Measurements from ENCODE around the gene HS3ST4.

HS3ST4 gene

GRCh38 chr16:25730396-25730795 is 38.6 kb downstream of the HS3ST4 start:
- Histone ChIP-seq H3K4me3 (no peak overlapping the region), H3K36me3 (no peaks in the 10 kb centered on the region), H3K4me1 (no peaks in the 10 kb centered on the region), H3K27ac (no peak overlapping the region), H3K27me3 (no peaks in the 10 kb centered on the region), H3K9me3 (no peaks in the 10 kb centered on the region)
- DNase-seq, result no peak
- TF ChIP-seq CTCF (IDR thresholded peaks at IDR 0.05), result no peak
- intact Hi-C loops (cut with DNase I; ENCODE audit: low total_unique reads), result no loop called here

GRCh38 chr16:25734430-25735385 is 42.9 kb downstream of the HS3ST4 start:
- DNase-seq, result no peak
- Histone ChIP-seq H3K4me3 (no peak overlapping the region), H3K27ac (no peak overlapping the region), H3K9me3 (no peaks in the 10 kb centered on the region), H3K27me3 (no peaks in the 10 kb centered on the region), H3K4me1 (no peaks in the 10 kb centered on the region), H3K36me3 (no peaks in the 10 kb centered on the region)
- intact Hi-C loops (cut with DNase I; ENCODE audit: low total_unique reads), result no loop called here
- TF ChIP-seq CTCF (IDR thresholded peaks at IDR 0.05), result no peak

GRCh38 chr16:25735645-25736044 is 43.9 kb downstream of the HS3ST4 start:
- TF ChIP-seq CTCF (IDR thresholded peaks at IDR 0.05), result no peak
- H3K4me3 ChIP-seq, result no peak overlapping the region
- no peak for DNase-seq
- H3K27me3 ChIP-seq, result no peaks in the 10 kb centered on the region
- H3K4me1 ChIP-seq, result no peaks in the 10 kb centered on the region
- no peaks in the 10 kb centered on the region for H3K9me3 ChIP-seq
- no peaks in the 10 kb centered on the region for H3K36me3 ChIP-seq
- no peak overlapping the region for H3K27ac ChIP-seq
- intact Hi-C loops (cut with DNase I; ENCODE audit: low total_unique reads), result no loop called here

- H3K27ac ChIP-seq, result no peak overlapping the region
- no peaks in the 10 kb centered on the region for H3K4me1 ChIP-seq
- intact Hi-C loops (cut with DNase I; ENCODE audit: low total_unique reads), result no loop called here
- H3K27me3 ChIP-seq, result no peaks in the 10 kb centered on the region
- no peak overlapping the region for H3K4me3 ChIP-seq
- TF ChIP-seq CTCF (IDR thresholded peaks at IDR 0.05), result no peak
- no peaks in the 10 kb centered on the region for H3K9me3 ChIP-seq
- no peaks in the 10 kb centered on the region for H3K36me3 ChIP-seq
- no peak for DNase-seq
These were observed 55.5 kb downstream of the HS3ST4 start for GRCh38 chr16:25747160-25747758.

- Histone ChIP-seq H3K36me3 (no peaks in the 10 kb centered on the region), H3K4me1 (no peaks in the 10 kb centered on the region), H3K27ac (no peak overlapping the region), H3K4me3 (no peak overlapping the region), H3K27me3 (no peaks in the 10 kb centered on the region), H3K9me3 (no peaks in the 10 kb centered on the region)
- DNase-seq, result no peak
- intact Hi-C loops (cut with DNase I; ENCODE audit: low total_unique reads), result no loop called here
- TF ChIP-seq CTCF (IDR thresholded peaks at IDR 0.05), result no peak
These were observed 56.4 kb downstream of the HS3ST4 start for GRCh38 chr16:25748092-25748654.

Measured in tibial artery (tissue), 4 donors.